Astrocyte of the cerebellum (primary cell): ENCODE measurements around the gene ANKFN1.

Source experiments
- DNase-seq: peaks from one replicate; pipeline ENCODE4 v3.0.0-alpha.2; 2011; ENCODE audit warnings: low read depth
- H3K4me3 ChIP-seq: 2 replicates; pipeline ENCODE4 v1.5.1; 2011; ENCODE audit warnings: mild to moderate bottlenecking, low read depth, low read length, moderate library complexity
- in situ Hi-C: cut with HindIII; loops from 2 replicates; pipeline ENCODE4 v1.10.0; 2017; ENCODE audit warnings: low sequenced_read_pairs
- TF ChIP-seq, protein P1 (sequence below): IDR thresholded peaks from 2 replicates; pipeline ENCODE4 v1.5.1; 2012; ENCODE audit warnings: low read length, low read depth, moderate library complexity, mild to moderate bottlenecking; ENCODE audit errors: missing control alignments

Gene ANKFN1

DNA sequence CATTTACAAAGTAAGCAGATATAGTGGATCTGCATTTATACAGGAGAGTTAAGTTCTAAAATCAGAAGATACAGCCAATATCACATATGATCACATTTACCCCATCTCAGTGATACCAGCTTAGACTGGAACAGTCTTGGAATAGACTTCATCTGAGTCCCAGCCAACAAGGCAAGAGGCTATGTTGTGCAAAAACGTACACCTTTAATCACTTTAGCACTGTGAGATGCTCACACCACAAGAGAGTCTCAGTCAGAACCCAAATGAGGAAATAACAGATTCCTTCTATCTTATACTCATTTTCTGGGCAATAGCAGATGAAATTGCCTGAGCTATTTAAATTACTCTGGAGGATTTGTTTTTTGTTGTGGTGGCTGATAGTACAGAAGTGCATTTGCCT, 145.6 kb downstream of the ANKFN1 start:
- no peak for DNase-seq
- TF ChIP-seq, protein P1, sequence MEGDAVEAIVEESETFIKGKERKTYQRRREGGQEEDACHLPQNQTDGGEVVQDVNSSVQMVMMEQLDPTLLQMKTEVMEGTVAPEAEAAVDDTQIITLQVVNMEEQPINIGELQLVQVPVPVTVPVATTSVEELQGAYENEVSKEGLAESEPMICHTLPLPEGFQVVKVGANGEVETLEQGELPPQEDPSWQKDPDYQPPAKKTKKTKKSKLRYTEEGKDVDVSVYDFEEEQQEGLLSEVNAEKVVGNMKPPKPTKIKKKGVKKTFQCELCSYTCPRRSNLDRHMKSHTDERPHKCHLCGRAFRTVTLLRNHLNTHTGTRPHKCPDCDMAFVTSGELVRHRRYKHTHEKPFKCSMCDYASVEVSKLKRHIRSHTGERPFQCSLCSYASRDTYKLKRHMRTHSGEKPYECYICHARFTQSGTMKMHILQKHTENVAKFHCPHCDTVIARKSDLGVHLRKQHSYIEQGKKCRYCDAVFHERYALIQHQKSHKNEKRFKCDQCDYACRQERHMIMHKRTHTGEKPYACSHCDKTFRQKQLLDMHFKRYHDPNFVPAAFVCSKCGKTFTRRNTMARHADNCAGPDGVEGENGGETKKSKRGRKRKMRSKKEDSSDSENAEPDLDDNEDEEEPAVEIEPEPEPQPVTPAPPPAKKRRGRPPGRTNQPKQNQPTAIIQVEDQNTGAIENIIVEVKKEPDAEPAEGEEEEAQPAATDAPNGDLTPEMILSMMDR: no peak
- in situ Hi-C loops: no loop called here
- H3K4me3 ChIP-seq: no peak overlapping the region

DNA sequence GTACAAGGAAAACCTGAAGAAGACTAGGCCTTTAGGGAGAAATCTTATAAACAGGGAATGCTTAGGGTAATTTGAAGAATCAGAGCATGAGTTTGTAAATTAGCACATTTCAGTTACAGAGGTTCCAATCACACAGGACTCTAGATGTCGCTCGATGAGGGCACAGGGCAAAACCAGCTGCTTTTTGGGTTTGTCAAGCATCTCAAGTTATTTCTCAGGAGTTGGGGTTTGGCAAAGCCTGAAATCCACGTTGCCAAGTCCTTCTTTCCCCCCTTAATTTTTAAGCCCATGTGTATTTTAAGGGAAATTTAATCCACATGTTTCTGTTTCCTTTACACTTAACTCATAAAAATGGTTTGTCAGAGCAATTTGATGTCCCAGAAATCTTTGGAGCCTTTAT, 146.9 kb downstream of the ANKFN1 start:
- TF ChIP-seq, protein P1: no peak
- DNase-seq: no peak
- H3K4me3 ChIP-seq: no peak overlapping the region
- in situ Hi-C loops: no loop called here

DNA sequence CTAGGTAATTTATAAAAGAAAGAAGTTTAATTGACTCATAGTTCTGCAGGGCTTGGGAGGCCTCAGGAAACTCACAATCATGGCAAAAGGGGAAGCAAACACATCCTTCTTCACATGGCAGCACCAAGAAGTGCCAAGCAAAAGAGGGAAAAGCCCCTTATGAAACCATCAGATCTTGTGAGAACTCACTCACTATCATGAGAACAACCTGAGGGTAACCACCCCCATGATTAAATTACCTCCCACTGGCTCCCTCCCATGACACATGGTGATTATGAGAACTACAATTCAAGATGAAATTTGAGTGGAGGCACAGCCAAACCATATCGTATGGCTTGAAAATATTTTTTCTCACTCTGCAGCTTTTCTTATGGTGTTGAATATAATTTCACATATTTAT, 151.7 kb downstream of the ANKFN1 start:
- no peak overlapping the region for H3K4me3 ChIP-seq
- no peak for DNase-seq
- in situ Hi-C loops: no loop called here
- TF ChIP-seq, protein P1: no peak

DNA sequence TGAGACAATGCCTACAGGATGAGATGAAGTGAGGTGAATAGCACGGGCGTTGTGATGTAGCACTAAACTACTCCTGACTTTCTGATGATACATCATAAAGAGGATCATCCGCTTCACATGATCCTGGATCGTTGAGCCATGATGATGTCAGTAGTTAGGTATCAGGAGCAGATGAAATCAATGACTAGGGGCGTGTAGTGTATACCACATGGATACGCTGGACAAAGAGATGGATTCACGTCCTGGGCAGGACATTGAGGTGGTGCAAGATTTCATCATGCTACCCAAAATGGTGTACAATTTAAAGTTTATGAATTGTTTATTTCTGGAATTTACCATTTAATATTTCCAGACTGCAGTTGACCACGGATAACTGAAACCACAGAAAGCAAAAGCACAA, 156.6 kb downstream of the ANKFN1 start:
- DNase-seq: no peak

DNA sequence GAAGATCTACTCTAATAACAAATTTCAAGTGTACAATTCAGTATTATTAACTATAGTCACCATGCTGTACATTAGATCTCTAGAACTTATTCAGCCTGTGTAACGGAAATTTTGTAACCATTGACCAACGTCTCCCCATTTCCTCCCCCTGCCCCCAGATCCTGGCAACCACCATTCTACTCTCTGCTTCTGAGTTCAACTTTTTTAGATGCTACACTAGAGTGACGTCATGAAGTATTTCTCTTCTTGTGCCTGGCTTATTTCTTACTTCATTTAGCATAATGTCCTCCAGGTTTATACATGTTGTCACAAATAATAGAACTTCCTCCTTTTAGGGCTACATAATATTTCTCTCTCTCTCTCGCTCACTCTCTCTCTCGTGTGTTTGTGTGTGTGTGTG, 157.5 kb downstream of the ANKFN1 start:
- in situ Hi-C loops: no loop called here
- no peak overlapping the region for H3K4me3 ChIP-seq
- TF ChIP-seq, protein P1: no peak
- DNase-seq: no peak

More for the DNA sequence above, 156.6 kb downstream of the ANKFN1 start:
- H3K4me3 ChIP-seq: no peak overlapping the region
- in situ Hi-C loops: no loop called here
- TF ChIP-seq, protein P1: no peak

DNA sequence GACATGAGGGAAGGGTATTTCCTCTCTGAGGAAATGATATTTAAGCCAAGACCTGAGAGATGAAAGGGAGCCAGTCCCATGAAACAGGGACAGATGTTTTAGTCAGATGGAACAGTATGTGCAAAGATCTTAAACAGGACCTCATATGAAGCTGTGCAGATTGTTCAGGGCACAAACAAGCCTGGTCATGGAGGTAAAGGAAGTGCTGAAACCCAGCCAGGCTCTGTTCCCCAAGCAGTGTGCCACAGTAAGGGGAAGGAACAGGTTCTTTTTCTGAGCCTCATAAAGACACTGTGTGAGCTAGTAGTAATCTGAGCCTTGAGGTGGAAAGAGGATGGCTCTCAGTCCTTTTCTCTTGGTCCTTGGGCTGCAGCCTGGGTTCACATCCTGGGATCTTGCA, 159.9 kb downstream of the ANKFN1 start:
- DNase-seq: no peak
- no peak overlapping the region for H3K4me3 ChIP-seq
- TF ChIP-seq, protein P1: no peak
- in situ Hi-C loops: no loop called here

DNA sequence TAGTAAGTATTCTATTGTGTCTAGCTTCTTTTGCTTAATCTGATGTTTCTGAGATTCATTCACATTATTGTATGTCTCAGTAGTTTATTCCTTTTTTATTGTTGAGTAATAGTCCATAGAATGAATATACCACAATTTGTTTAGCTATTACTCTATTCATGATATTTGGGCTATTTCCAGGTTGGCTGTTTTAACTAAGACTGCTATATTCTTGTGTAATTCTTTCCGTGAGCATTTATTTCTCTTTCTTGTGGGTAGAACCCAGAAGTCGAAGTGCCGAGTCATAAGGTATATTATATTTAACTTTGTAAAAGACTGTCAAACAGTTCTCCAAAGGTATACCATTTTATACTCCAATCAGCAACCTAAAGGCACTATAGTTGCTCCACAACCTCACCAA, 160.8 kb downstream of the ANKFN1 start:
- TF ChIP-seq, protein P1: no peak
- H3K4me3 ChIP-seq: no peak overlapping the region
- no peak for DNase-seq
- in situ Hi-C loops: no loop called here
